Medulla oblongata (tissue), 1 donor: Measurements from ENCODE around the gene DUSP10.

Experiments used
- DNase-seq: peaks from one replicate; pipeline ENCODE4 v3.0.0-alpha.2; 2015; ENCODE audit errors: extremely low spot score

DUSP10 gene

DNA sequence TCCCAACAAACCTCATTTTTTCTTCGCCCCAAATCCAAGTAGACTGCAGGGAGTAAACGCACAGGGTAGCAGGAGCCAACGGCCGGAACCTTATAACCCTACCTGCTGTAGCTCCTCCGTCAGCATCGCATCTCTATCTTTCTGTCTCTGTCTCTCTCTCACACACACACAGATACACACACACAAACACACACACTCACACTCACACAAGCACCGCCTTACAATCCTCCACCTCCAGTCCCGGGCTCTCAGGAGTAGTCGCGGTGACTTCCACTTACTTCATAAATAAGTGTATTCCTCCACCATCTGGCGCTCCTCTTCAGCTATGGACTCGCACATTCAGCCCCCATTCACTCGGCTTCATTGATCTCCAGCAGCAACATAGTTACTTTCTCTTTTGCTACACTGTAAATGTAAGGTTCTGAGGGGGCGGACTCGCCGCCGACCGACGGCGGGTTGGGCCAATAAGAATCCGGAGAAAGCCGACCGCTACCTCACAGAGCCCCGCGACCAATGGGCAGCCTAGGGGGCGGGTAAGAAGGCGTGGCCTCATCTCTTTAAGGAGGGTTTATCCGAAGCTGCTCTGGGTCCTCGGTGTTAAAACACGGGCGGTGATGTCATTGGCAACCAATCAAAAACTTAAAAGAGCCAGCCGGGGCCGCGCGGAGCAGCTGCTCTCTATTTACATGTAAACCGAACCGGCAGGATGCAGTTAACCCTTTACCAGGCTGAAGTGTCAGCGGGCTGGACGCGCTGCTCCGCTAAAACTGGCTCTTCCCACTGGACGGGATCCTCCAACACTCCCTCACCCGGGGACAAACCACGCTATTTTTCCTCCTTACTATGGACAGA, at the start of gene DUSP10:
DUSP10 (minus strand) TSS at position 387 of the 852 bp plus-strand sequence. CDS start 2,345 bp downstream, outside the sequence.
- peak; percentile 100 for DNase-seq

DNA sequence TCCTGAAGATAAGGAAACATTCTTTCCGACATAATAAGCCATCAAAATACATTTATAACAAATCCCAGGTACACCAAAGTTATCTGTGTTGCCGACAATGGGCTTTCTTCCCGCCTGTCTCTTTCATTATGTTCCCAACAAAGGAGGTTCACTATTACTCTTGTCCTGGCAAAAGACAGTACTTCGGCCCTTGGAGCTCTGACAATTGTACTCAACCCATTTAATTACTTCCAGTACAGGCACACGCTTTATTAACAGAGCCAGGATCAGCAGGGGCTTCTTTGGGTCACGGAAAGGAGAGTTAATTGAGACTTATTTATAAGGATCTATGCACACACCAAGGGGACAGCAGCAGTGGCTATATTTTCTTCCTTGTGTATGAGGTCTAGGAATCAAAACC, 46.6 kb upstream of the DUSP10 start:
- no peak for DNase-seq

DNA sequence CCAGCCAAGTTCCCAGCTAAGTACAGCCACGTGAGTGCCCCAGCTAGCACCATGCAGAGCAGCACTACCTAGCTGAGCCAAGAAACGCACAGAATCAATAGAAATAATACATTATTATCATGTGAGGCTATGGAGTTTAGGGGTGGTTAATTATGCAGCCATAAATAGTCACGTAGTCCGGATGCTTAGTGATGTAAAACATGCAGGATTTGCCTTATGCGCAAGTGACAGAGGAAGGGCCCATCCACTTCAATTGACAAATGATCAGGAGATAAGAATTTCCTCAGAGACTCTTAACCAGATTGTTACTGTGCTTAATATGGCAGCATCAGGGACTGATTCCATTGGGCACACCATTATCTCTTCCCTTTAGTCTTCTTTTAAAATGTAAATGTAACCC, 44.8 kb upstream of the DUSP10 start:
- no peak for DNase-seq

DNA sequence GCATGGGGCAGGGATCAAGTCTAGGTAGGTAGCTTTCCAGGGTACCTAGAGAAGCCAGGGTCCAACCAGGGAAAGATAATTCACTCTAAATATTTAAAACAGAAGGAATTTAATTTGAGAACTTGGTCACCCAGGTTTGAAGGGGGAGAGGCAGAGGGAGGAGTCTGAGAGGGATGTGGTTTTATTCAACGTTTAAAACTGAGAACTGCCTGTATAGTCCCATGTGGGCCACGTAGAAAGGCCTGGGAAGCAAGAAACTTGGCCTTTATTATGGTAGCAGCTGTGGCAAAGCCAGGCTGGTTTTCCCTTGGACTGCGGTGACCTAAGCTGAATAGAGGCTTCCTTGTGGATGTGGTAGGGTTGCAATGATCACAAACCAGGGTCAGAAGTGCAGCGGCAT, 42.0 kb upstream of the DUSP10 start:
- no peak for DNase-seq

DNA sequence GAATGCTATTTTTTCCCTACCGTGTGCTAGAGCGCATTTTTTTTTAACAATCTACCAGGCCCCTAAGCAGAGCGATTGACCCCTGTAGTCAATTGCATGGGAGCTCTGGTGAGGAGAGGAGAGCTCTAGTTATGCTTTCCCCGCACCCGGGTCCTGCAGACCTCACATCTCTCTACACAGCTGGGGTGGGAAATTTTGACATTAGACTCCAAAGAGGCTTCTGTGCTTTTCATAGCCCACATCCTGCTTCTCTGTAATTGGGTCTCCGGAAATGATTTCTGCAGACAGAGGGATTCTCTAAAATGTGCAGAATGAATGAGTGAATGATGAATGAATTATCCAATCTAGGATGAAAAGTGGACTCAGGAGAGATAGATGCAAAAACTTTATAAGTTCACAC, 41.5 kb upstream of the DUSP10 start:
- no peak for DNase-seq

DNA sequence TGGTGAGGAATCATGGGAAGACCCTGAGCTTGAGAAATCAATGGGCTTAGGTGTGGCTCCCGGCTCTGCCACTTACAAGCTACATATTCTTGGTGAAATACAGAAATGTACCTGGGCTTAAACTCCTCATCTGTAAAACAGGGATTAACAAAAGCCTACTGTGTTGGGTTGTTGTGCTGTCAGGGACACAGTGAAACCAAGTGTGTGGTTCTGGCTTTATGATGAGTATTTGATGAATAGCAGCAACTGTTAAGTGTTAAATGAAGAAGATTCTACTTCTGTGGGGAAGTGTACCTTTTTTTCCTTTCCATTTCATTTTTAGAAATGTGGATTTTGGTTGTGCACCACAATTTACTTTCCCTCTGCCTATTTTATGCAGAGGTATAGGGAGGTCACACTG, 41.1 kb upstream of the DUSP10 start:
- DNase-seq, result no peak

DNA sequence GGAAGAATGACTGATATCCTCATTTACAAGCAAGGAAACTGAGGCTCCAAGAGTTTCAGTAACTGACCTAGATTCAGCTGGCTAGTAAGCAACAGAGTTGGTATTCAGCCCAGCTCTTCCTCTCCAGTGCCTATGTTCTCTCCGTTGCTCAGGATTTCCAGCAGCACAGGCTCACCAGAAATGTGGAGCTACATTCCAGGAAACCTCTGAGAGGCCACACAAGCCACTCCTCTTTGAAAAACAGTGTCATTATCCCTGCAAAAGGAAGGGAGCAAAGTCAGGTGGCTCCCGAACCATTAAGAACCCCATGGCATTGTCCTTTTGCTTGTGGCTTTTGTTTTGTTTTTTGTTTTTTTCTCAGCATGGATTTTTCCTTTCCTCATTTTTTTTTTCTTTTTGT, 40.6 kb upstream of the DUSP10 start:
- peak; percentile 24 for DNase-seq

DNA sequence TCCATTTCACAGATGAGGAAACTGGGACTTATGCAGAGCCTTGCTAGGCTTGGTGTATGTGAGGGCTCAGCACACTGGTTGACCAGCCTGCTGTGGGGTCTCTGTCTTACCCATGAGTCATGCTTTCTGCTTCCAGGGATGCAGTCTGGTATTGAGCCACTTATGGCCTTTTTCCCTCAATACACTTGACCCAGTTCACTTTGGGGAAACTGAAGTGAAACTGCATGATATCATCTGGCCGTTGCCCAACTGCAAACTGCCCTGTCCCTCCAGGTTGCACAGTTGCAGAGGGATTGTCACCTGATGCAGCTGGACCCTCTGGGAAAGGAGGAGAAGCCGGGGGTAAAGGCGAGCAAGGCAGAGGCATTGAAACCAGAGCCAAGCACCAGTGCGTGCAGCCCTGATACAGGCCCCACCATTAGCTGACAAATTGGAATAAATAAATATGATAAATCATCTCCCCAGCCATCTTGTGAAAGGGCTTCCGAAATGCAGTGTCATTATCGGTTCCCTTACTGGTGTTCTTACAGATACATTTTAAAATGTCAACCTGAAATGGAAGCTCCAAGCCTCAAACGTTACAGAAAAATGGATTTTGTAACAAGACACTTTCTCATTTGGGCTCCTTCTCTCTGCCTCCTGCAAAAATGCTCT, 39.3 kb upstream of the DUSP10 start:
- DNase-seq, result peak; percentile 14

DNA sequence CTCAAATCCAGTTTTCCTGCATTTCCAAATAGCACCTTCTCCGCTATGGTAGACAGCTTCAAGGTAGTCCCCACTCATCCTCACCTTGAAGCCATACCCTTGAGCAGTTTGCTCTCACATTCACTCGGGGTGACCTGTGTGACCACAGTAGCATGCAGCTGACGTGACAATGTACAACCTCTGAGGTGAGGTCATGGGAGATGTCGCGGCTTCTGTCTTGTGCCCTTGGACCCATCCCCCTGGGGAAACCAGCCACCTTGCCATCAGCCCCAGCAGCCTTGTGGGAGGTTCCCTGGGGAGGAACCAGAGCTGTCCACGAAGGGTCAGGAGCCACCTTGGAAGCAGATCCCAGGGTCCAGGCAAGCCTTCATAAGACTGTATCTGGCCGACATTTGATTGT, 38.3 kb upstream of the DUSP10 start:
- no peak for DNase-seq

DNA sequence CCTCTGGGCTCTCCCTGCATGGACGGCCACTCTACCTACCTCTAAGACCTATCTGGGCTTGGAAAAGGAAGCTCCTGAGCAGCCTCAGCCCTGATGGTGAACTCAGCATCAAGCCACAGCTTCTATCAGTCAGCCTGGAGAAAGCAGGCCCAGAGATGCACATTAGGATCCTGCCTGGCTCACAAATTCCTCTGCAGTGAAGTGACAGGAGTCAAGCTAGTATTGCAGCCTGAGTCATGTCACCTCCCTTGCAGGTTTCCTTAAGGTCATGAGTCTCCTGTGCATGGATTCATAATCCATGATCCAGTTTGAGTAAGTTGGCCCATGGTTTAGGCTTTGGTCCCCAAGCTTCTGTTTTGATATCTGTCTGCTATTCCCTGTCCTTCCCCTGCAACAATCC, 37.9 kb upstream of the DUSP10 start:
- DNase-seq, result no peak

DNA sequence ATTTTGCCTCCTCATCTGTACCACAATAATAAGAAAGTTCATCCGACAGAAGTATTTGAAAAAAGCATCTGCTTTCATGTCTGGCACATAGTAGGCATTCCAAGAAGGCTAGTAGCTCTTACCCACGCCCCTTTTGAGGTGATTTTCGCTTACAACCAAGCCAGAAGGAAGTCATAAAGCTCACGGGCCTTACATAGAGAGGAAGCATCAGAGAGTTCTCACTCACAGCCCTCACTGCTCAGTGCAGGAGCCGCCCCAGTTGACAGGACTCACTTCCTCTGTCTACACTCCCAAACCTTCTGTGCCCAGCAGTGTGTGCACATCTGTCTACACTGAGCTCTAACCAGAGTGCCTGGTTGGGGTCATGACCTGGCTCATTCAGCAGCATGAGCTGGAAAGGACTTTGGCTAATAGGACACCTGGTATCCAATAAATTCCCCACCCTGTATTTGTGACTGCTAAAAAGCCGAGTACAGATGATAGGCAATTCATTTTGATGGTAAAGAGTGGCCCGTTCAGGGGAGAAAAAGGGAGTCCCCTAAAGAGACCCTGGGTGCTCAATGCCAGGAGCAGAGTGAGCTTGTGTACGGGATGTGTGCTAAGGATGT, 36.8 kb upstream of the DUSP10 start:
- DNase-seq, result no peak

DNA sequence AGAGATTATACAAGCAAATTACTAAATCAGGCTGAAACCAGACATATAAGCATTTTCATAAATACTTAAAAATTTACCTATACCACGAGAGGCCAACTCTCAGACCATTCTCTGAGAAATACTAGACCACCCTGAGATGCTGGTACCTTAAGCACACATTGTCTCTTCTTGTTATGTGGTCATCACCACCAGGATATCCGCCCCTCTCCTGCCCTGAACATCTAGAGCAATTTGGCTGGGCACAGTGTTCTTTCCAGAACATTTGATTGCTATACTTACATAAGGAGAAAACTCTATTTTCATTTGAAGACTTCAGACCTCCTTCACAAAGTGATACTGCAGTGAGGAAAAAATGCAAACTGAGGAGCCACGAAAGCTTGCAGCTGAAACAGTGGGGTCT, 36.2 kb upstream of the DUSP10 start:
- no peak for DNase-seq

DNA sequence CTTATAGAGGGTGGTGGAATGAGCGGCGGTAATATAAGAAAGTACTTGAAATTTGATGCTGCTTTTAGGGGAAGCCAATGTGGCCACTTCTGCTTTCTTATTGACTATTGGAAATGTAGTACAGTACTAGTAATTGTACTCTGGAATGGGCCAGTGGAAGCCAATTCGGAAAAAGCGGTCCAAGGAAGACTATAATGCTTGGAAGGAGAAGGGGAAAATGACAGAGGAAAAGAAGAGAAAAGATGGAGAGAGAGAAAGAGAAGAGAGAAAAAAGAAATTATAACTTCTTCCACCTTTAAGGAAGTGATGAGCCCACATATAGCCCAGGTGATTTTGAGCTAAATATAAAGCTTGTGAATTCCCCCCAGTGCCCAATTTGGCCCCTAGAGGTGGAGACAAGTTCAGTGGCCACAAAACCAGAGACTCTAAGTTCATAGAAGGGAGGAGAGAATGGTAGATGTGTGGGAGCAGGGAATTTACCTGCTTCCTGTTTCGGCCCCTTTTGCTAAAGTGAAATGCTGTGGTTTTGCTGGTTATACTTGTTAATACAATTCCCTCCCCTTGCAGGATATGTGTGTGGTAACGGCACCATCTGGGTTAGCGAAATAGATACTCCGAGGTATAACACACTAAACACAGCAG, 35.7 kb upstream of the DUSP10 start:
- no peak for DNase-seq

DNA sequence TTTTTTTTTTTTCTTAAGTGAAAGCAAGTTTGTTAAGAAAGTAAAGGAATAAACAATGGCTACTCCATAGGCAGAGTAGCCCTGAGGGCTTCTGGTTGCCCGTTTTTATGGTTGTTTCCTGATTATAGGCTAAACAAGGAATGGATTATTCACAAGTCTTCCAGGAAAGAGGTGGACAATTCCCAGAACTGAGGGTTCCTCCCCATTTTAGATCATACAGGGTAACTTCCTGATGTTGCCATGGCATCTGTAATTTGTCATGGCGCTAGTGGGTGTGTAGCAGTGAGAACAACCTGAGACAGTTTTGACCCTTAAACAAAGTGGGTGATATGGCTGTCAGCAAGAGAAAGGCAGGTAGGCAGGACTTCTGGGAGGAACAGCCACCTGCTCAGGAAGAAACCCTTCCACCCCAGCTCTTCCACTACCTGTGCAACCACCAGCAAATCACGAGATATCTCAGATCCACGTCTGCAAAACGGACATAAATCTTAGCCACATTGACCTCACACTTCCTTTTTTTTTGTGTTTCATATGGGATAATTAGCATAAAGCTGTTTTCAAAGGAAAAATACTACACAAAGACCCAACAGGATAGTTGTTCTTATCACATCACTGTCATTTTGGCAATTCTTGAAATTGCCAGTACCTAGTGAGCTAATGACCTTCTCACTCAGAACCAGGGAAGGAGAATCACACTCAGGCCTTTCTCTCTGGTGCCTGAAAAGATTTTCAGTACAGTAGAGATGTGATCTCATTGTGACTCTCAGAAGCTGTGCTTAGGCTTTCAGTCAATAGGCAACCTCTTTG, 34.8 kb upstream of the DUSP10 start:
- no peak for DNase-seq

DNA sequence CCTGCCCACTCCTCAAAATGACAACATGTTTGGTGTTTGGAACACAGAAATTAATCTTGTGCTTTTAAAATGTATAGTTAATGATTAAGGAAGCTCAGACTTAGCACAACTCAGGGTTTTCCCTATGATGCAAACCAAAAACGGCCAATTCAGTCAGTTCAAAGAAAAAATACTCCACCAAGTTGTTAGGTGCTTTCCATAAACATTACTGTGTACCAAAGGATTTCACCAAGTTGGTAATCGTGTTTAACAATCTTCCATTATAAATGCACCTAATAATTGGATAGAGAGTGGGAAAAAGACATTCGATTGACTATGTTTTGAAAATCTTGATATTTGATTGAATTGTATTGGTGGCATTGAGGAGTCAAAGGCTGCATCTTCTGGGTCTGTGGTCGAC, 33.3 kb upstream of the DUSP10 start:
- no peak for DNase-seq

DNA sequence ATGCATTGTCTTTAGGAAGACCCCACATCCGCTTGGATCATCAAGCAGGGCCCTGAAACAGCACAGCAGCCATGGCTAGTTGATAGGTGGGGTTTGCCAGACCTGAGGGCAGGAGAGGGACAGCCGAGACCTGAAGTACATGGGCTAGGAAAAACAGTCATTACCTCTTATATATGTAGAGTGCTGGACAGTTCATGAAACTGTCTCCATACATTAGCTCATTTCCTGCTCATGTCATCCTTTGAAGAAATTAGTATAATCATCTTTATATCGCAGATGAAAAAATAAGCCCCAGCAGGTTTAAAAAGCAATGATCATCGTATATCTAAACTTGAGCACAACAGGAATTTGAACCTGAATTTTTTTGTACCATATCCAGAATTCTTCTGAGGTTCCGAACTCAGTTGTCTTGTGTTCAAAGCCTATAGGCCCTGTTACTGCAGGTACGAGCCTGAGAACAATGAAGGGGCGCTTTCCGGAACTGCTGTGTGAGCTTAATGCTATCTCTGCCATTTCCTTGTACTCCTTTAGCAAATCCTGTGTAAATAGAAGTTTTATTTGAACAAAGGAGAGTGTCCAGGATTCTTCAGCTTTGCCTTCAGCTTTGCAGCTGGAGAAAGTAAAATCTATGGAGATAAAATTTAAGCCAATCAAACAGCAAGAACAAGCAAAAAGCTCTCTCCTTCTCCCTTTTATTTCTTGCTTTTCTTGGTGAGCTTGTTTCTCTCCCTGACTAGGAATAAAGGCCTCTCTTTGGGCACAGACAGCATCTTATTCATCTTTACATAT, 32.4 kb upstream of the DUSP10 start:
- no peak for DNase-seq

DNA sequence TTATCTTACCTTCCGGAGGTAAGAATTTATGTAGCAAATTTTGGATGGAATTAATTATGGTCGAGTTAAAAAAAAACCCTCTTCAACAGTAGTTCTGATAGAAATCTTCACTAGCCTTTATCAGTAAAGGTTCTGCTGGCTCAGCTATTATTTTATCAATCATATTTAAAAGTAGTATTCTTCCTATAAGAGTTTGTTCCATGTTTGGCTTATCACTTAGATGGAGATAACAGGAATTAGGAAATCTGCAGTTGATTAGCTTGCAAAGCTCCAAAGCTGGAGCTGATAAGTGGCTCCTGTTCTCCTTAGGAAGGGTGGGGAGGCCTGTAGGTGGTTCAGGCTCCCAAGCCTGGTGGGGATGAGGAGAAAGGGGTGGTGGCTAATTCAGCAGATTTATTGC, 31.5 kb upstream of the DUSP10 start:
- no peak for DNase-seq

DNA sequence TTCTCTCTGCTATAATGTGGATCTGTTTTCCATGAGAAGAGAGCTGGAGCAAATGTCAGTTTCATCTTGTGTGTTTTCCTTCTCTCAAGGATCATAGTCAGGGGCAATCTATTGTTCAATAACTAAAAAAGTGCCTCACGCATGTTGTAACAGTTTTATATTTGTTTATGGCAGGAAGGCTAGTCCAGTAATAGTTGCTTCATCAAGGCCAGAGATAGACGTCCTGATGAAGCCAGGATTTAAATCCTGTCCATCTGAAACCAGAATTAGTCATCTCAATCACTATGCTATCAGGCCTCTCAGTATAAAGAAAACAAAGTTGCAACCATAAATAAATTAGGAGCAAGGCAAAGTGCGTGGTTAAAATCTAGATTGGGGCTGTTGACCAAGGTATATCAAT, 30.2 kb upstream of the DUSP10 start:
- no peak for DNase-seq

DNA sequence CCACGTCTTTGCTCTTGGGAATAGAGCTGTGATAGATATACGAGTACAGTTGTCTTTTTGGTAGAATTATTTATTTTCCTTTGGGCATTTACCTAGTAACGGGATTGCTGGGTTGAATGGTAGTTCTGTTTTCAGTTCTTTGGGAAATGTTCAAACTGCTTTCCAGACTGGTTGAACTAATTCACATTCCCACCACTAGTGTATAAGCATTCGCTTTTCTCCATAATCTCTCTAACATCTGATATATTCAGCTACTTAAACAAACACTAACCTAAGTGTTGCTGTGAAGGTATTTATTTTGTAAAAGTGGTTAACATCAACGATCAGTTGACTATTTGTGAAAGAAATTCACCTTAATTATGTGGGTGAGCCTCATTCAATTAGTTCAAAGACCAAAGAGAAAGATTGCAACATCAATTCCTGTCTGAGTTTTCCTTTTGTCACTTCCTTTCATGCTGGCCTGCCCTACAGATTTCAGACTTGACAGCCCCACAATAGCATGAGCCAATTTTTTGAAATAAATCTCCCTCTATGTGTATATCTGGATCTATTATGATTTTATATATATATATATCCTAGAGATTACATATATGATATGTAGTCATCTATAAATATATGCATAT, 26.7 kb upstream of the DUSP10 start:
- no peak for DNase-seq

DNA sequence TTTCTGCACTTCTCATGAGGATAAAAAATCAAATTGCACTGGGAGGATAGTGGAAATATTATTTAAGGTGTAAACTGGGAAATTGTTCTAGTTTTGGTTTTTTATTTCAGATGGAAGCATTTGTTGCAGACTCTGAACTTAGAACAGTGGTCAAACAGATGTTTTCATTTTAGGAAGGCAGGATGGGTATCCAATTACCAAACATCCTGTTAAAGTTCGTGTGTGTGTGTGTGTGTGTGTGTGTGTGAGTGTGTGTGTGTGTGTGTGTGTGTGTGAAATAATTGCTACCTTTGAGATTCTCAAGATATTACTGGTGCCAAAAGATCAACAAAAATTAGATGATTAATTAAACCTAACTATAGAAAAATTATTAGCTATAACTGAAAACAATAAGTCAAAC, 24.3 kb upstream of the DUSP10 start:
- DNase-seq, result no peak
